DMS 273 treated with DMSO at 0.1 percent for 48 hours (cell line): ENCODE results near the gene CAPZA2.
"Not testable (repeated sequence)": the region's sequence is repeated elsewhere in the genome, so short reads cannot be mapped to it uniquely, and the experiment has no call there.

ENCODE experiments used
- DNase-seq: peaks from one replicate; lab custom pipeline; 2025; lab: John Stamatoyannopoulos, UW

The CAPZA2 gene

GRCh38 chr7:116955340-116955739 is 93.0 kb downstream of the CAPZA2 start:
- DNase-seq, result no peak

DNA sequence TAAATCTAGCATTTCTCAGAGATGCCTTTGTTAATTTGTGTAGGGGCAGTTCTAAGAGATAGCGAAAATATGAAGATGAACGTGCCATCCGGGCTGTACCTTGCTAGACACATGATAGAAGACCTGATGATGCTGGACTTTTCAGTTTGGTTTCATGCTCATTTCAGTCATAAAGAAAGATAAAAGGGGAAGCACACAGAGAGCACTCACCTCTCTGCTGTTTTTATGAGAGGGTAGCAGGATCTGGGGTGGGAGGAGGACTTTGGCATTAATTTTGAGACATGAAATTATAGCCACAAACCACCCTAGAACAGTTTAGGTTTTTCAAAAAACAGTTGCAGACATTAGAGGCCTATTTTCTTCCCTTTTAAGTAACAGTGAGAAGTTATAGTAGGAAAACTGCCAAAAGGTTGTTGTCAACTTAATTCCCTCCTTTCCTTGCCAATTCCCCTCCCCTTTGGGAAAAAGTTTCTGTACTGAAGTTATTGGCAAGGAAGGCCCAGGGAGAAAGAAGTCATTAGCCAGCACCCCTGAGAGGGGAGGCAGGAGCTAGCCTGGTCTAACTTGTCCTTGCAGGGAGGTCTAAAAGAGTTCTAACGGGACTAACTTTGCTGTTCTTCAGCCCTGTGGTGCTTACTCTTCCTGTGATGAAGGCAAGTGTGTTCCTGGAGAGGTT is 93.6 kb downstream of the CAPZA2 start:
- no peak for DNase-seq

- DNase-seq, result no peak
These were observed 94.1 kb downstream of the CAPZA2 start for GRCh38 chr7:116956477-116956804.

- DNase-seq, result no peak
These were observed 95.5 kb downstream of the CAPZA2 start for GRCh38 chr7:116957874-116958273.

DNA sequence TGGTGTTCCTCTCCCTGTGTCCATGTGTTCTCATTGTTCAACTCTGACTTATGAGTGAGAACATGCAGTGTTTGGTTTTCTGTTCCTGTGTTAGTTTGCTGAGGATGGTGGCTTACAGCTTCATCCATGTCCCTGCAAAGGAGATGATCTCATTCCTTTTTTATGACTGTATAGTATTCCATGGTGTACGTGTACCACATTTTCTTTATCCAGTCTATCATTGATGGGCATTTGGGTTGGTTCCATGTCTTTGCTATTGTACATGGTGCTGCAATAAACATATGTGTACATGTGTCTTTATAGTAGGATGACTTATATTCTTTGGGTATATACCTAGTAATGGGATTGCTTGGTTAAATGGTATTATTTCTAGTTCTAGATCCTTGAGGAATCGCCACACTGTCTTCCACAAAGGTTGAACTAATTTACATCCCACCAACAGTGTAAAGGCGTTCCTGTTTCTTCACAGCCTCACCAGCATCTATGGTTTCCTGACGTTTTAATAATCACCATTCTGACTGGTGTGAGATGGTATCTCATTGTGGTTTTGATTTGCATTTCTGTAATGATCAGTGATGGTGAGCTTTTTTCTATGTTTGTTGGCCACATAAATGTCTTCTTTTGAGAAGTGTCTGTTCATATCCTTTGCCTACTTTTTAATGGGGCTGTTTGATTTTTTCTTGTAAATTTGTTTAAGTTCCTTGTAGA is 99.7 kb downstream of the CAPZA2 start:
- DNase-seq, result not testable (repeated sequence)

DNA sequence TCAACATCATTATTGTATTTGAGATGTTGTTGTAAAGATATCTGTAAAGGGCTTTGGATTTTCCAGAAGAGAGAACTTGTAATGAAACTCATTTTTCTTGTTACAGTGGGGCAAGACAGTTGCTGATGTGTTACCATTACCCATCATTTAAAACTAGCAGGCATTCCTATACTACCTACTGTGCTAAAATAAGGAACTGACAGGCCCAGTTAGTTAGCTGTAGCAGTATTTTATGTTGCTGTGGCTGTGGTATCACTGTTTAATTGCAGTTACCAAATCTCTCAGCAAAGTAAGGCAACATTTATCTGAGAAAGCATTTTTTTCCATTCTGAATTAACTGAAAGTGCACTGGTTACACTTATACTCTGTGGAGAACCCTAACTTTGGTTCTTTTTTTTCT is 100.8 kb downstream of the CAPZA2 start:
- no peak for DNase-seq

- no peak for DNase-seq
These were observed 104.2 kb downstream of the CAPZA2 start for GRCh38 chr7:116966601-116967000.

GRCh38 chr7:116967254-116967922 is 105.0 kb downstream of the CAPZA2 start:
- no peak for DNase-seq

- DNase-seq, result no peak
These were observed 105.6 kb downstream of the CAPZA2 start for GRCh38 chr7:116967983-116968382.

- DNase-seq, result no peak
These were observed 106.2 kb downstream of the CAPZA2 start for GRCh38 chr7:116968631-116969030.

GRCh38 chr7:116969371-116969902 is 107.0 kb downstream of the CAPZA2 start:
- DNase-seq, result no peak

- no peak for DNase-seq
These were observed 108.0 kb downstream of the CAPZA2 start for GRCh38 chr7:116970238-116970910.

DNA sequence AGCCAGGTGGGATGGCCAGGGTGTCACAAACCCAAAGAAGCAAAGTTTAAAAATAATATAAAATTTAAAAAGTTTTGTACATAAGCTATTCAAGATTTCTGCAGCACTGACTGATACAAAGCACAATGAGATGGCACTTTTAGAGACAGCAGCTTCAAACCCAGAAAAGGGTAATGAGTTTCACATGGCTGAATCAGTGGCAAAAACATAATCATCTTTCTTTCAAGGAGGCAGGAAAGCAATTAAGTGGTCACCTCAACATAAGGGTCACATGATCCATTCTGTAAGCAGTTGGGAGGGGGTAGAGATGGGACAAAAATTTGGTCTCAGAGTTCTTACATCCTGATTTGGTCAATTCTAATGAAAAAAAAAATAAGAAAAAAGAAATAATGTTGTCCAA is 108.8 kb downstream of the CAPZA2 start:
- not testable (repeated sequence) for DNase-seq
